Measurements from ENCODE around the gene LPP.

DNA sequence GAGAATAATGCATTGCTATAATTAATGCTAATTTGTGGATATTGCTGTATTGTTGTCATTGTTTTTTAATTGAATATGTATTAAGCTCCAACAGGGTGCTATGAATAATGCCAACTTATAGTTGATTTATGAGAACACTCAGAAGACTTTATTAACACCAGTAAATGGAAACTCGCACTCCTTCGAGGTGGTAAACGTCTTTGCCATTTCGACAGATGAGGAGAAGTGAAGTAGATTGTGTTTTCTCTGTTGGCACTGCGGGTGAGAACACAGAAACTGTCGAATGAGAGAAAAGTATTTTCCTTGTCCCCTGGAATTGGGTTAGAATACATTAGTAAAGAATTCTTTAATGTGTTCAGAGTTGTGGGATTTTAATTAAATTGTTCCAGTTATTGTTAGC, 354.5 kb downstream of the LPP start:
- TF ChIP-seq, protein P1, sequence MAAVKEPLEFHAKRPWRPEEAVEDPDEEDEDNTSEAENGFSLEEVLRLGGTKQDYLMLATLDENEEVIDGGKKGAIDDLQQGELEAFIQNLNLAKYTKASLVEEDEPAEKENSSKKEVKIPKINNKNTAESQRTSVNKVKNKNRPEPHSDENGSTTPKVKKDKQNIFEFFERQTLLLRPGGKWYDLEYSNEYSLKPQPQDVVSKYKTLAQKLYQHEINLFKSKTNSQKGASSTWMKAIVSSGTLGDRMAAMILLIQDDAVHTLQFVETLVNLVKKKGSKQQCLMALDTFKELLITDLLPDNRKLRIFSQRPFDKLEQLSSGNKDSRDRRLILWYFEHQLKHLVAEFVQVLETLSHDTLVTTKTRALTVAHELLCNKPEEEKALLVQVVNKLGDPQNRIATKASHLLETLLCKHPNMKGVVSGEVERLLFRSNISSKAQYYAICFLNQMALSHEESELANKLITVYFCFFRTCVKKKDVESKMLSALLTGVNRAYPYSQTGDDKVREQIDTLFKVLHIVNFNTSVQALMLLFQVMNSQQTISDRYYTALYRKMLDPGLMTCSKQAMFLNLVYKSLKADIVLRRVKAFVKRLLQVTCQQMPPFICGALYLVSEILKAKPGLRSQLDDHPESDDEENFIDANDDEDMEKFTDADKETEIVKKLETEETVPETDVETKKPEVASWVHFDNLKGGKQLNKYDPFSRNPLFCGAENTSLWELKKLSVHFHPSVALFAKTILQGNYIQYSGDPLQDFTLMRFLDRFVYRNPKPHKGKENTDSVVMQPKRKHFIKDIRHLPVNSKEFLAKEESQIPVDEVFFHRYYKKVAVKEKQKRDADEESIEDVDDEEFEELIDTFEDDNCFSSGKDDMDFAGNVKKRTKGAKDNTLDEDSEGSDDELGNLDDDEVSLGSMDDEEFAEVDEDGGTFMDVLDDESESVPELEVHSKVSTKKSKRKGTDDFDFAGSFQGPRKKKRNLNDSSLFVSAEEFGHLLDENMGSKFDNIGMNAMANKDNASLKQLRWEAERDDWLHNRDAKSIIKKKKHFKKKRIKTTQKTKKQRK (IDR thresholded peaks at IDR 0.05; ENCODE audit: borderline replicate concordance, low read depth, low read length), result no peak
- TF ChIP-seq EZH2 (IDR thresholded peaks at IDR 0.05; ENCODE audit: borderline replicate concordance, low read depth, low read length) (no peak), SREBF2 (CRISPR knock-in tag; IDR thresholded peaks at IDR 0.05) (no peak), MXI1 (IDR thresholded peaks at IDR 0.05; ENCODE audit: low read depth, low read length) (no peak), FOSL1 (tag; conservative IDR thresholded peaks at IDR 0.05) (no peak), POLR2A (conservative IDR thresholded peaks at IDR 0.05) (no peak)
- TF ChIP-seq, protein P2, sequence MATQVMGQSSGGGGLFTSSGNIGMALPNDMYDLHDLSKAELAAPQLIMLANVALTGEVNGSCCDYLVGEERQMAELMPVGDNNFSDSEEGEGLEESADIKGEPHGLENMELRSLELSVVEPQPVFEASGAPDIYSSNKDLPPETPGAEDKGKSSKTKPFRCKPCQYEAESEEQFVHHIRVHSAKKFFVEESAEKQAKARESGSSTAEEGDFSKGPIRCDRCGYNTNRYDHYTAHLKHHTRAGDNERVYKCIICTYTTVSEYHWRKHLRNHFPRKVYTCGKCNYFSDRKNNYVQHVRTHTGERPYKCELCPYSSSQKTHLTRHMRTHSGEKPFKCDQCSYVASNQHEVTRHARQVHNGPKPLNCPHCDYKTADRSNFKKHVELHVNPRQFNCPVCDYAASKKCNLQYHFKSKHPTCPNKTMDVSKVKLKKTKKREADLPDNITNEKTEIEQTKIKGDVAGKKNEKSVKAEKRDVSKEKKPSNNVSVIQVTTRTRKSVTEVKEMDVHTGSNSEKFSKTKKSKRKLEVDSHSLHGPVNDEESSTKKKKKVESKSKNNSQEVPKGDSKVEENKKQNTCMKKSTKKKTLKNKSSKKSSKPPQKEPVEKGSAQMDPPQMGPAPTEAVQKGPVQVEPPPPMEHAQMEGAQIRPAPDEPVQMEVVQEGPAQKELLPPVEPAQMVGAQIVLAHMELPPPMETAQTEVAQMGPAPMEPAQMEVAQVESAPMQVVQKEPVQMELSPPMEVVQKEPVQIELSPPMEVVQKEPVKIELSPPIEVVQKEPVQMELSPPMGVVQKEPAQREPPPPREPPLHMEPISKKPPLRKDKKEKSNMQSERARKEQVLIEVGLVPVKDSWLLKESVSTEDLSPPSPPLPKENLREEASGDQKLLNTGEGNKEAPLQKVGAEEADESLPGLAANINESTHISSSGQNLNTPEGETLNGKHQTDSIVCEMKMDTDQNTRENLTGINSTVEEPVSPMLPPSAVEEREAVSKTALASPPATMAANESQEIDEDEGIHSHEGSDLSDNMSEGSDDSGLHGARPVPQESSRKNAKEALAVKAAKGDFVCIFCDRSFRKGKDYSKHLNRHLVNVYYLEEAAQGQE (IDR thresholded peaks at IDR 0.05; ENCODE audit: borderline replicate concordance), result no peak
- TF ChIP-seq, protein P2 (CRISPR knock-in tag; IDR thresholded peaks at IDR 0.05; ENCODE audit: low read depth), result no peak
- TF ChIP-seq, protein P3, sequence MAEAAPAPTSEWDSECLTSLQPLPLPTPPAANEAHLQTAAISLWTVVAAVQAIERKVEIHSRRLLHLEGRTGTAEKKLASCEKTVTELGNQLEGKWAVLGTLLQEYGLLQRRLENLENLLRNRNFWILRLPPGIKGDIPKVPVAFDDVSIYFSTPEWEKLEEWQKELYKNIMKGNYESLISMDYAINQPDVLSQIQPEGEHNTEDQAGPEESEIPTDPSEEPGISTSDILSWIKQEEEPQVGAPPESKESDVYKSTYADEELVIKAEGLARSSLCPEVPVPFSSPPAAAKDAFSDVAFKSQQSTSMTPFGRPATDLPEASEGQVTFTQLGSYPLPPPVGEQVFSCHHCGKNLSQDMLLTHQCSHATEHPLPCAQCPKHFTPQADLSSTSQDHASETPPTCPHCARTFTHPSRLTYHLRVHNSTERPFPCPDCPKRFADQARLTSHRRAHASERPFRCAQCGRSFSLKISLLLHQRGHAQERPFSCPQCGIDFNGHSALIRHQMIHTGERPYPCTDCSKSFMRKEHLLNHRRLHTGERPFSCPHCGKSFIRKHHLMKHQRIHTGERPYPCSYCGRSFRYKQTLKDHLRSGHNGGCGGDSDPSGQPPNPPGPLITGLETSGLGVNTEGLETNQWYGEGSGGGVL (CRISPR knock-in tag; IDR thresholded peaks at IDR 0.05), result no peak

All from K562 (cell line).